CD4-positive, alpha-beta T cell treated with Interleukin-1 beta for 1 hour (primary cell): Measurements from ENCODE around the gene SND1.
"Not testable (repeated sequence)": the region's sequence is repeated elsewhere in the genome, so short reads cannot be mapped to it uniquely, and the experiment has no call there.

ENCODE experiments used
- DNase-seq, 2 donors: peaks; one replicate each; pipeline ENCODE4 v3.0.0-alpha.2; 2020 to 2022

The SND1 gene

GRCh38 chr7:127940381-127941160, 288.6 kb downstream of the SND1 start:
- DNase-seq = no peak

- DNase-seq = no peak
Observed at GRCh38 chr7:127941476-127942210, 289.6 kb downstream of the SND1 start.

GRCh38 chr7:127943541-127944521, 291.8 kb downstream of the SND1 start:
- no peak for DNase-seq

- DNase-seq = no peak
Observed at GRCh38 chr7:127946111-127946510, 294.1 kb downstream of the SND1 start.

GRCh38 chr7:127946847-127947246, 294.9 kb downstream of the SND1 start:
- DNase-seq = no peak

GRCh38 chr7:127948312-127948711, 296.3 kb downstream of the SND1 start:
- DNase-seq = no peak

- DNase-seq = no peak
Observed at GRCh38 chr7:127948930-127949329, 296.9 kb downstream of the SND1 start.

GRCh38 chr7:127949769-127950222, 297.8 kb downstream of the SND1 start:
- no peak for DNase-seq

GRCh38 chr7:127950233-127950935, 298.4 kb downstream of the SND1 start:
- no peak for DNase-seq

GRCh38 chr7:127953423-127954356, 301.7 kb downstream of the SND1 start:
- no peak for DNase-seq

GRCh38 chr7:127954357-127954748, 302.4 kb downstream of the SND1 start:
- DNase-seq = no peak

GRCh38 chr7:127955051-127955531, 303.1 kb downstream of the SND1 start:
- no peak for DNase-seq

GRCh38 chr7:127957886-127958285, 305.9 kb downstream of the SND1 start:
- no peak for DNase-seq

GRCh38 chr7:127959770-127960169, 307.8 kb downstream of the SND1 start:
- DNase-seq = no peak

GRCh38 chr7:127961786-127962453, 309.9 kb downstream of the SND1 start:
- DNase-seq = no peak

GRCh38 chr7:127962589-127963361, 310.8 kb downstream of the SND1 start:
- DNase-seq = no peak

- DNase-seq = not testable (repeated sequence)
Observed at GRCh38 chr7:127963850-127964249, 311.9 kb downstream of the SND1 start.

- no peak for DNase-seq
Observed at GRCh38 chr7:127967281-127967680, 315.3 kb downstream of the SND1 start.

GRCh38 chr7:127968547-127968946, 316.6 kb downstream of the SND1 start:
- DNase-seq = no peak

- no peak for DNase-seq
Observed at GRCh38 chr7:127973832-127974231, 321.8 kb downstream of the SND1 start.
